Occipital lobe (tissue), 2 donors: ENCODE measurements around the gene STAG1. TPM values are rescaled to one million over a fixed set of nuclear protein-coding genes. Genes with fewer than 3 reads are reported as not detected.
"Not testable (repeated sequence)": the region's sequence is repeated elsewhere in the genome, so short reads cannot be mapped to it uniquely, and the experiment has no call there.

Source experiments
- DNase-seq: peaks from one replicate; lab custom pipeline; 2025; lab: John Stamatoyannopoulos, UW
- total RNA-seq: library from RNA; depleted of rRNA; stranded (reverse); fragments of >200 nt; gene quantifications from one replicate; pipeline ENCODE4 v1.2.3, GENCODE V29; 2014

STAG1 gene
- total RNA-seq, 1 donor from 2014 or later = 80.8 TPM

DNA sequence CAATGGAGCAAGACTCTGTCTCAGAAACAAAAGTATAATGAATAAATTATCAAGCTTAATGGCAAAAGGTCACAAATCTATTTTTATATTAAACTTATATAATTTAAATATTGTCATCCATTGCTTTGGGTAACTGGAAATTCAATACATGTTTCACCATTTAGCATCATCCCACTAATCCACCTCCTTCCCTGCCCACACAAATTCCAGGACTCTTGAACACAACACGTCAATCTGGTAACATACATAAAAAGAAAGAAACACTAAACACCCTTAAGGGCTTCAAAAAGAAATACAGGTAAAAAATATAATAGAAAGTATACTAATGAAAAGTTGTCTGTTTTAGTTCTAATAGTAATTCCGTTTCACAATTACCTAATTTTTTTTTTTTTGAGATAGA, 149.4 kb downstream of the STAG1 start:
- DNase-seq = no peak

DNA sequence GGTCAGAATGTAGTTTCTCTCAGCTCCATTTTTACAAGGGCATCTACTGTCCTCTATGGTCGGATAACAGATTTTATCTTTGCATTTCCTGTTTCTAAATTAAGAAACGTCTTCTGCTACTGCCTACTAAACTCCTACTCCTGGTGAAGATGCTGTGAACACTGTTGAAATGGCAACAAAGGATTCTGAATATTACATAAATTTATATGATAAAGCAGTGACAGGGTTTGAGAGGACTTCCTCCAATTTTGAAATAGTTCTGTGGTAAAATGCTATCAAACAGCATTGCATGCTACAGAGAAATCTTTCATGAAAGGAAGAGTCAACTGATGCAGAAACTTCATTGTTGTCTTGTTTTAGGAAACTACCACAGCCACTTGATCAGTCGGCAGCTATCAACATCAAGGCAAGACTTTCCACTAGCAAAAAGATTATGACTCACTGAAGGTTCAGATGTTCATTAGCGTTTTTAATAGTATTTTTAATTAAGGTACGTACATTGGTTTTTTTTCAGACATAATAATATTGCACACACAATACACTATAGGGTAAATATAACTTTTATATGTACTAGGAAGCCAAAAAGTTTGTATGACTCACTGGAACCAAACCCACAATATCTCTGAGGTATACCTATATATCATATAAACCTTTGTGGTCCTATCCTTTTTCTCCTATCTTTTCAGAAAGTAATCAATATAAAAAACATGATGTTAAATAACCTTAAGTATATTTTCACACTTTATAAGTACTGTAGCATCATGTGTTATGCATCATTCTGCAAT, 156.1 kb downstream of the STAG1 start:
- no peak for DNase-seq

DNA sequence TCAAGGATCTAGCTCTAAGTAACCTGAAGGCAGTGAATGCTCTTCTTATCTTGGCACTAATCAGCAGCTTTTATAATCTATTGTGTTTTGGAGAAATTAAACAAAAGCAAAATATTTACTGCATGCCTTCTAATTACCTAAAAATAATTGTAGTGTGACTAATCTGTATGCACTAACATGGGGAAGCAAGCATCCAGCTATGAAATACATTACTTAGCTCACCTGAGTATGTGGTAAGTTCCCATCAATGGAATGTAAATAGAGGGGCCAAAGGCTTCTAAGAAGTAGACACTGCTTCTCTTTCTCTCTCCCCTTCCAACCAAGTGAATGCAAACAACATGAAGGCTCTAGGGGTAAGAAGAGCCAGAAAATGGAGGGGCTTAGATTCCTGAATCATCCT, 165.6 kb downstream of the STAG1 start:
- no peak for DNase-seq

DNA sequence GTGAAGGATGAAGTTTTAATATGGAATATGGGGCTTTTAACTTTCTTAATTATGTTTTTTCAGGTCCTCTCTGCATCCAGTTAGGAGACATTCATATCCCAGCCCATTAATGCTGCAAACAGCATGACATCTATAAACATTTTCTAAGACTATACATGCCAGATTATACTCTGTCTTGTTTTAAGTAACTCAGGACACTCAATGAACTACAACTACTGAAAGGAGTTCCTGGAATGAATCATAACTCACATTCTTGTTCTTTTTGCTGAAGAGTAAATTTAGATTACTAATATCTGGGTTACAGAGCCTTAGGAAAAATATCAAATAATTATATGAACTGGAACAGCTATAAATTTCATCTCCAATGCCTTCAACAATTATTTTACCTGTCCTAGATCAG, 167.4 kb downstream of the STAG1 start:
- DNase-seq = no peak

DNA sequence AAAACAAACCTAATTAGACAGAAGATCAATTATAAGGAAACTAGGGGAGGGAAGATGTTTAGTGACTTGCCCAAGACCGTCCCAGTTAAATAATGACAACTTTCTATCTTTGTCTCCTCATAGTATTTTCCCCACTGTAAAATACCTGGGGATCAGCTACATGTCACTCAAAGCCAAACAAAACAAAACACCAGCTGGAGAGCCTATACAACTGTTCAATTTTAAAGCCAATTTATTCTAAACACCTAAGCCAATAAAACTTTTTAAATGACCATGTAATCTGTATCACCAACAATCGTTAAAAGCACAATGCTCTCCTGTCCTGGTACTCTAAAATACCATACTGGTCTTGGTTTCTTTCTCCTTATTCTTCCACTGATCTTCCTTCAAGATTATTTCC, 168.4 kb downstream of the STAG1 start:
- DNase-seq = no peak

DNA sequence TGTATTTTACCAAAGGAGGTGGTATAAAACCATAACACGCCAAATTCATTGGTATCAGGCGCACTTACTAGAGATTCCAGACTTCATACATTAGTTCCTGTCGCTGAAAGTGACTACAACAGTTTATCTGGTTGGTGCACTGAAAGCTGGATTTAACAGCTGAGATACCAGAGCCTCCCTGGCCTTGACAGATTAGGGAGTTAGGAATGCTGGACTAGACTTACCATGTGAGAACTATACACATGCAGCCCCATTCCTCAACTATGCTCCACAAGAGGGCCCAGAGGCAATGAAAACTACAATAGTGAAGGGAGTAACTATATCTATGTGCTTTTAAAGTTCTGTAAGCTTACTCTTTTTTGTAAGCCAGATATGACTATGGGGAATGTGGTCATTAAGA, 174.4 kb downstream of the STAG1 start:
- DNase-seq = no peak

DNA sequence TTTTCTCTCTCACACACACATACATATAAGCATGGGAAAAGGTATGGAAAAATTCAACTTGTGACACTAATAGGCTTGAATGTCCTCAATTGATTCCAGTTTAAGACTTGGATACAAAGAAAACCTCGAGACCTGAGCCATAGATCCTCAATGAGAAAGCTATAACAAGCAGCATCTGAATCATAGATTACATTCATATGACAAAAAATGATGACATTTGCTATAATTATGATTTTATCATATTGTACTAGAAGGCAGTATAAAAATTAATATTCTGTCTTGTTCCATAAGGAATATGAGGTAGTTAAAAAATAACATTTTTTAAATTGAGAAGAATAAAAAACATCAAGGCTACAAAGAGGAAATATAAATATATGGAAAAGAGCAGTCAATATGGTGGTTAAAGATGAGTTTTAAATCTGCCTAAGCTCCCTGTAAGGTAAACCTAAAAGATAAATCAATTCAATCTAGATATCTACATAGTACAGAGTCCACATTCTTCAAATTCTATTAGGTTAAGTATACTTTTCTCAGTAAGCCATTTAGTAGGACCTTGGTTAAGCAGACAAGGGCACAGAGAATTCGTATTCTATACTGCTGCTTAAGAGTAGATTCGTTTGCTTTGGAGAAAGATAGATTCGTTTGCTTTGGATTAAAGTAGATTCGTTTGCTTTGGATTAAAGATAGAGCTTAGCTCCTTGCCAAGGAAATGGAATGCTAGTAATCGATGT, 175.7 kb downstream of the STAG1 start:
- DNase-seq = no peak

DNA sequence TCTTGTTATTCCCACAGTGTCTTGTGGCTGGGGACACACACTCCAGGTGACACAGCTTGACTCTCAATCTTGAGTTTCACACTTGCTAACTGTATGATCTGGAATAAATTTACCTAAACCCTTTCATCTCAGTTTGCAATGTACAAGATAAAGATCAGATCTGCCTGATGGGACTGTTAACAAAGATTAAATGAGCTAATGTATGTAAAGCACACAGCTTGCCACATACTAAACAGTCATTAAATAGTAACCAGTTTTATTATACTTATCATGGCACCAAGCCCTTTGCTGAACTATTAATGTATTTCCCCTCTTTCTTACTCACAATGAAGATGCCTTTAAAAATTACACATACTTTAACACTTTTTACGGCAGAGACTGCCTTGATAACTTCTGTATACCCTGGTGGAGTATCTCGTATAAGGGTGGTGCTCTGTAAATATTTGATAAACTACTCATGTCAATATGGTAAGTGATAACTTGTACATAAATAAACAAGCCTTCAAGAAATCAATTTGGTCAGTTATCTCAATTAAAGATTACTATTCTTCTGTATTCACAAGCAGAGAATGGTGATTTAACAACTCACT, 184.5 kb downstream of the STAG1 start:
- DNase-seq = no peak

DNA sequence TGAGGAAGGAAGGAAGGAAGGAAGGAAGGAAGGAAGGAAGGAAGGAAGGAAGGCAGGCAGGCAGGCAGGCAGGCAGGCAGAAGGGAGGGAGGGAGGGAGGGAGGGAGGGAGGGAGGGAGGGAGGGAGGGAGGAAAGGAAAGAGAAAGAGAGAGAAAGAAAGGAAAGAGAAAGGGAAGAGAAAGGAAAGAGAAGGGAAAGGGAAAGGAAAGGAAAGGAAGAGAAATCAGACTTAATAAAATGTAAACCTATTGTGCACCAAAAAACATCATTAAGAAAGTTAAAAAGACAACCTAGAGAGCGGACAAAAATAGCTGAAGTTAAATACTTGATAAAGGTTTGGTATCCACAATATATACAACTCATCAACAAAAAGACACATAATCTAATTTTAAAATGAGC, 187.2 kb downstream of the STAG1 start:
- not testable (repeated sequence) for DNase-seq

DNA sequence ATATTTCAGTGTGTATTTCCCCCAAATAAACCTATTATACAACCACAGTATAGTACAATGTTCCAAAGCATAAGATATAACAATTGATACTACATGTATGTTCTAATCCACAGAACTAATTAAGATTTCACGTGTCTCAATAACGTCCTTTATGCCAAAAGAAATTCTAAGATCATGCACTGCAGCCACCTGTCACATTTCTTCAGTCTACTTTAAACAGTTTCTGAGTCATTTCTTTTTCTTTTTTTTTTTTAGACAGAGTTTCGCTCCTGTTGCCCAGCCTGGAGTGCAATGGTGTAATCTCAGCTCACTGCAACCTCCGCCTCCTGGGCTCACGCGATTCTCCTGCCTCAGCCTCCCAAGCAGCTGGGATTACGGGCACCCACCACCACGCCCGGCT, 190.2 kb downstream of the STAG1 start:
- DNase-seq = no peak

DNA sequence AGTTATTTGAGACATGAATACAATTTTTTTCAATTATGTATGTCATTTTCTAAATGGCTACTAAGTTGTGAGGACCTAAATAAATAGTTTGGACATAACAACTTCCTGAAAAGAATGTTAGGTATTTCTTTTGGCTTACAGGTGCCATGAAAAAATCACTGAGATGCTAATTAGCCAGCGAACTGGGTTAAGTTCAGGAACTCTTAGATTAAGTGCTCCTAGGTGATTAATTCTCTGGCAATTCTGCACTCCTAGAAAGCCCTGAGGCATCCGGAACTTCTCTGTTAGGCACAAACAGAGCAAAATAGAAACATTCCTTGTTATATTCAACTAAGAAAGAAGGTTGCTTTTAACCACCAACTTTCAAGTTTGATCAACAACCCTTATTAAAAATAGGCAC, 192.3 kb downstream of the STAG1 start:
- DNase-seq = no peak

DNA sequence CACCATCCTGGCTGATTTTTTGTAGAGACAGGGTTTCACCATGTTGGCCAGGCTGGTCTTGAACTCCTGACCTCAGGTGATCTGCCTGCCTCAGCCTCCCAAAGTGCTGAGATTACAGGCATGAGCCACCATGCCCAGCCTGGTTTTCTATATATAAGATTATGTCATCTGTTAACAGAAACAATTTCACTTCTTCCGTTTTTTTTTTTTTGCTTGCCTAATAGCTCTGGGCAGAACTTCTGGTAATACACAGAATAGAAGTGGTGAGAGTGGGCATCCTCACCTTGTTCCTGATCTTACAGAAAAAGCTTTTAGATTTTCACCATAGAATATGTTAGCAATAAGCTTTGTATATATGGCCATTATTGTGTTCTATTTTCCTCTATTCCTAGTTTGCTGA, 202.7 kb downstream of the STAG1 start:
- DNase-seq = not testable (repeated sequence)

DNA sequence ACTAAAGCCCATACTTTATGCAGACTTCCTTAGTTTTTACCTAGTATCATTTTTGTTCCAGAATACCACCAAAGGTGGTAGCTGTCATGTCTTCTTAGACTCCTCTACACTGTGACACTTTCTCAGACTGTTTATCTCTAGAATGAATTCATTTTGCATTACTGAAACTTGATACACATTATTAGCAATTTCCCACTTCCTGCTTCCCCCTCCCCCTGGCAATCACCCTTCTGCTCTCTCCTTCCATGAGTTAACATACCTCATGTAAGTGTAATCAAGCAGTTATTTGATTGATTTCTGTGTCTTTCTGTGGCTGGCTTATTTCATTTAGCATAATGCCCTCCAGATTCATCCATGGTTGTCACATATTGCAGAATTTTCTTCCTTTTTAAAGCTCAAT, 204.9 kb downstream of the STAG1 start:
- no peak for DNase-seq

DNA sequence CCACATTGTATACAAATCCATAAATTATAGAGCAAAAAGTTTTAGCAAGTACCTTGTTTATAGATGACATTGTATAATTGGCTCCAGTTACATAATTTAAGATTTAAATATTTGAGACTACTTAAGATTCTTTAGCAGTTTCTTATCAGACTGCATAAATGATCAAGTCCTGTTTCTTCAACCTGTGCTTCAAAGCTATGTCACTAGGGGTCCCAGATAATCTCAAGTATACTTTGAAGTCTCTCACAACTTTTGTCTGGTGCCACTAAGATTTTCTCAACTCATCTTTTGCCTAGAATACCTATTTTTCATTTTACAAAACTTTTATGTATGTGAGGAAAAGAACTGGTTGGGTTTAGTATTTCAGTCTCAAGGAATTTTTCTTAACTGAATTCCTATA, 205.5 kb downstream of the STAG1 start:
- no peak for DNase-seq

DNA sequence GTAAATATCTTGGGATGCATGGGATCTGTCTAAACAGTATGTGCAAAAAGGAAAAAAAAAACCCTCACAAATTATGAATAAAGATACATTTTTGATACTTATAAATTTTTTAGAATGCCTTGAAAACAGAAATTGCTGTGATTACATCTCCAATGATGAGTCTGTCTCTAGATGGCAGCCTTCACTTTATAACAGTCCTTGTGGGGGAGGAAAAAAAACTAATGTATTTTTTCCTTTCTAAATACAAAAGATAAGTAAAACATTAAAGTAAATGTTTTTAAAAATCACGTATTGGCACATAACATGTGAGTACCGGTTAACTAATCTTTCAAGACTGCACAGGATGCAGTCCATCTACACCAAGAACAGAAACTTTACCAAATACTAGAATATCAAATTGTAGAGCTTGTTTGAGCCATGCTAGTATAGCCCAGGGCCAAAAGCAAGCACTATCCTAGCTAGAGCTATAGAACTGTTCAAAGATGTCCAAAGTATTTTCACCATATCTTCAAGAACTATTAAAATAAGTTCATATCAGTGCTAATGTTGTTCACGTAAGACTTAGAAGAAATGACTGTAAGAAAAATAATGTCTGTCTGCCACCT, 206.4 kb downstream of the STAG1 start:
- DNase-seq = no peak

DNA sequence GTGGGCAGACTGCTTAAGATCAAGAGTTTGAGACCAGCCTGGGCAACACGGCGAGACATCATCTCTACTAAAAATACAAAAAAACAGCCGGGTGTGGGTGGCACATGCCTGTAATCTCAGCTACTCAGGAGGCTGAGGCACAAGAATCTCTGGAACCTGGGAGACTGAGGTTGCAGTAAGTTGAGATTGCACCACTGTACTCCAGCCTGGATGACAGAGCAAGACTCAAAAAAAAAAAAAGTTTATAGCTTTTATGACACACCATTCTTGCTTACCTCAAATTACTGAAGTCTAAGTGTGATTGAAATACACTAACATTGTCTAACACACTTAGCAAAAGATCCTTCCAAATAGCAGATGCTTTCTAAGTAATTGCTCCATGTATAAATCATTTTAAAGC, 207.6 kb downstream of the STAG1 start:
- DNase-seq = no peak

DNA sequence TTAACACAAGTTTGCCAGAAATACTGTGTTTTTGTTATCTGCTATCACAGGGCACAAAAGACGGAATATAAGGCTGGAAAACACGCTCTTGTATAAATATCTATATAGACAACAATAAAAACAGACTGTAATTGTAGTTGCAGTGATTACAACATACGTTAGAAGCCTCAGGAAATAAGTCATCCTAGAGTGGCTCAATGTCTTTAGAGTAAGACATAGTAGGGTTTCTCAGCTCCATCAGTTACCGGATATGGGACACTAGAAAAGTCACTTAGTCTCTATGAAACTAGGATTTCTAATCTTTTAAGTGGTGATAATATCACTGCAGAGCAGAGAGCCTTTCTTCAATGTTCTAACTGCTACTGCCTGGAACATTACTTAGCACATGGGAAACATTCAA, 208.8 kb downstream of the STAG1 start:
- no peak for DNase-seq

DNA sequence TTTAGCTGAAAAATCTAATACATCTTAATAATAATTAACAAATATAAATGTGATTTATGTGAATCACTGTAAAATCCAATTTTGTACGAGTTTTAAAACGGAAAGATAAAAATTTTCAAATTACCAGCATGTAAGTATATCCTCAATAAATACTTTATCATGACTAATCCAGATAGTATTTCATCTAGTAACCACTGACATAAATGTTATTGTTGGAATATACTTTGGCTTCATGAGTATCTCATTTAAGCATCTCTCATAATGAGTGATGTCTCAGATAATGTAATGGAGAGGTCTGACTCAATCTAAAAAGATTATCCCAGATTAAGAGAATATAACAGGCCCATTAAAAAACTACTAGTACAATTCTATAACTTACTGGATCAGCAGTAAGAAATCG, 216.3 kb downstream of the STAG1 start:
- DNase-seq = no peak

DNA sequence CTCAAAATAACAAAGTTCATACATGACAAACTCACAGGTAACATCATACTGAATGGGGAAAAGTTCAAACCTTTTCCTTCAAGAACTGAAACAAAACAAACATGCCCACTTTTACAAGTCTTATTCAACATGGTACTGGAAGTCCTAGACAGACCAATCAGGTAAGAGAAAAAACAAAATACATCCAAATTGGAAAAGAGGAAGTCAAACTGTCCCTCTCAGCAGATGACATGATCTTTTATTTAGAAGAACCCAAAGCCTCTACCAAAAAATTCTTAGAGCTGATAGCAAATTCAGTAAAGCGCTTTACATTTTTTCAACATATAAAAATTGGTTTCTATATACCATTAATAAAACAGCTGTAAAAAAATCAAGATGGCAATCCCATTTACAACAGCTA, 219.4 kb downstream of the STAG1 start:
- DNase-seq = no peak

DNA sequence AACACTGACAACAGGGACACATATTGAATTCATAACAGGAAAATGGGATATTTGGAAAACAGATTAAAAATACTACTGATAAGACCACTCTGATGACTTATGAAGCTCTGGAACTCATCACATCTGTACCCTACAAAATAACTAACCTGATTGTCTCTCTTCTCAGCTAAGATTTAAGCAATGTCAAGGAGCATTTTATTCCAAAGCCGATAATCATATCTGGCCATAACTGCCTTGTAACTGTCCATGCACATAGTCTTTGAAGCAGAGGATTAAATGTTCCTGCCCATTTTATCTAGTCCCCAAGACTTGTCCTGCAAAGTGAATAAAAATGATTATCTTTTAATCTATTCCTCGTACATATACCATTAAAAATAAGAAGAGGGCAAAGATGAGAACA, 234.1 kb downstream of the STAG1 start:
- DNase-seq = no peak

DNA sequence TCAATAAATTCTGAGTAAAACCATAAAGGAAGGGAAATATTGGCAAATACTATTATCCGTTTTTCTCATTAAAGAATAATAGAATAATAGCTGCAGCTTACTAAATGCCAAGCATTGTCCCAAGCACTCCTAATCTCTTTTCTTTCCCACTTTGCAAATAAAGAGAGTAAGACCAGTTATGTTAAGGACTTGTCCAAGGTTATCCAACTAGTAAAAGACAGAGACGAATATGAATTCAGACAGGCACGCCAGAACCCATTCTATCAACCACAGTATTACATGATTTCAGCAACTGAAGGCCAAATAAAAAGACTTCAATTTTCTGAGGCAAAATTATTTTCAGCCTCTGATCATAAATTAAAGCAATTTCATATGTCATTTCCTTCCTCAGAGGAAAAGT, 235.5 kb downstream of the STAG1 start:
- DNase-seq = no peak

DNA sequence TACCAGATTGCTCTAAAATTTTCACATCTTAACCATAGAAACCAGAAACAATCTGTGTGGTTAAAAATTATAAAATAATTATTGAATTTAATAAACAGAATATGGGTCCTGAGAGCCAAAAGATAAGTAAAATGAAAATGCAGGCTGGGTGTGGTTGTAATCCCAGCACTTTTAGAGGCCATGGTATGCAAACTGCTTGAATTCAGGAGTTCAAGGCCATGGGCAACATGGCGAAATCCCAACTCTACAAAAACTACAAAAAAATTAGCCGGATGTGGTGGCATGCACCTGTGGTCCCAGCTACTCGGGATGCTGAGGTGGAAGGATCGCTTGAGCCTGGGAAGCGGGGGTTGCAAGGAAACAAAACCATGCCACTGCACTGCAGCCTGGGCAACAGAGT, 236.1 kb downstream of the STAG1 start:
- DNase-seq = no peak
